ENCODE data around the gene PCDHA9. TPM values are rescaled to one million over a fixed set of nuclear protein-coding genes. Genes with fewer than 3 reads are reported as not detected.

Gene PCDHA9
- total RNA-seq, 1 experiment from 2014 or later, result not detected

Other genes with a start within 250 kb of the PCDHA9 start
- gene CD14, start 215.2 kb upstream of the PCDHA9 start, total RNA-seq (2022; extraction: Qiagen RNA extraction), result 3.2 to 4.2 TPM (median 4.0 TPM) in 5 replicates
- 10.6 to 14.5 TPM (median 12.3 TPM) in 5 replicates for gene TMCO6, start 208.9 kb upstream of the PCDHA9 start, total RNA-seq (2022; extraction: Qiagen RNA extraction)
- gene NDUFA2, start 200.8 kb upstream of the PCDHA9 start, total RNA-seq (2022; extraction: Qiagen RNA extraction), result 100 to 127 TPM (median 113 TPM) in 5 replicates
- gene IK, start 200.6 kb upstream of the PCDHA9 start, total RNA-seq (2022; extraction: Qiagen RNA extraction), result 84.1 to 119 TPM (median 90.9 TPM) in 5 replicates
- gene WDR55, start 183.5 kb upstream of the PCDHA9 start, total RNA-seq (2022; extraction: Qiagen RNA extraction), result 27.3 to 29.3 TPM (median 27.7 TPM) in 5 replicates
- gene DND1, start 174.8 kb upstream of the PCDHA9 start, total RNA-seq (2022; extraction: Qiagen RNA extraction), result 0.42 to 0.92 TPM (median 0.60 TPM) in 5 replicates
- 71.6 to 81.2 TPM (median 75.8 TPM) in 5 replicates for gene HARS1, start 157.0 kb upstream of the PCDHA9 start, total RNA-seq (2022; extraction: Qiagen RNA extraction)
- gene HARS2, start 156.9 kb upstream of the PCDHA9 start, total RNA-seq (2022; extraction: Qiagen RNA extraction), result 34.5 to 42.0 TPM (median 36.8 TPM) in 5 replicates
- 77.3 to 107 TPM (median 81.6 TPM) in 5 replicates for gene ZMAT2, start 147.9 kb upstream of the PCDHA9 start, total RNA-seq (2022; extraction: Qiagen RNA extraction)
- gene PCDHA1, start 62.2 kb upstream of the PCDHA9 start, total RNA-seq (2022; extraction: Qiagen RNA extraction), result 0.14 to 0.26 TPM (median 0.22 TPM) in 5 replicates
- 0.02 to 0.09 TPM (median 0.06 TPM) in 5 replicates for gene PCDHA2, start 53.5 kb upstream of the PCDHA9 start, total RNA-seq (2022; extraction: Qiagen RNA extraction)
- 0.82 to 1.0 TPM (median 0.93 TPM) in 5 replicates for gene PCDHA3, start 47.3 kb upstream of the PCDHA9 start, total RNA-seq (2022; extraction: Qiagen RNA extraction)
- 1.5 to 2.0 TPM (median 1.8 TPM) in 5 replicates for gene PCDHA4, start 41.3 kb upstream of the PCDHA9 start, total RNA-seq (2022; extraction: Qiagen RNA extraction)
- 0.60 to 0.89 TPM (median 0.70 TPM) in 5 replicates for gene PCDHA5, start 26.8 kb upstream of the PCDHA9 start, total RNA-seq (2022; extraction: Qiagen RNA extraction)
- gene PCDHA6, start 20.4 kb upstream of the PCDHA9 start, total RNA-seq (2022; extraction: Qiagen RNA extraction), result 0.03 to 0.07 TPM (median 0.07 TPM) in 5 replicates
- gene PCDHA7, start 14.1 kb upstream of the PCDHA9 start, total RNA-seq (2022; extraction: Qiagen RNA extraction), result 0.06 to 0.12 TPM (median 0.08 TPM) in 5 replicates
- gene PCDHA8, start 7.2 kb upstream of the PCDHA9 start, total RNA-seq (2022; extraction: Qiagen RNA extraction), result 0.02 to 0.09 TPM (median 0.07 TPM) in 5 replicates
- gene PCDHA10, start 7.5 kb downstream of the PCDHA9 start, total RNA-seq (2022; extraction: Qiagen RNA extraction), result 0.01 to 0.02 TPM (median 0.01 TPM) in 3 of 5 replicates, not detected in the others
- 0.04 to 0.24 TPM (median 0.08 TPM) in 5 replicates for gene PCDHA11, start 20.6 kb downstream of the PCDHA9 start, total RNA-seq (2022; extraction: Qiagen RNA extraction)
- 3.0 to 3.2 TPM (median 3.1 TPM) in 5 replicates for gene PCDHA12, start 26.9 kb downstream of the PCDHA9 start, total RNA-seq (2022; extraction: Qiagen RNA extraction)
- 0.03 to 0.06 TPM (median 0.05 TPM) in 5 replicates for gene PCDHA13, start 33.7 kb downstream of the PCDHA9 start, total RNA-seq (2022; extraction: Qiagen RNA extraction)
- 1.7 to 2.2 TPM (median 1.9 TPM) in 5 replicates for gene PCDHAC1, start 77.9 kb downstream of the PCDHA9 start, total RNA-seq (2022; extraction: Qiagen RNA extraction)
- gene PCDHAC2, start 118.1 kb downstream of the PCDHA9 start, total RNA-seq (2022; extraction: Qiagen RNA extraction), result 3.2 to 5.7 TPM (median 3.6 TPM) in 5 replicates
- not detected in 5 replicates for gene PCDHB1, start 203.0 kb downstream of the PCDHA9 start, total RNA-seq (2022; extraction: Qiagen RNA extraction)
- 2.6 to 5.2 TPM (median 3.4 TPM) in 5 replicates for gene PCDHB2, start 246.2 kb downstream of the PCDHA9 start, total RNA-seq (2022; extraction: Qiagen RNA extraction)